ENCODE measurements around the gene MARCHF4.

MARCHF4 gene

DNA sequence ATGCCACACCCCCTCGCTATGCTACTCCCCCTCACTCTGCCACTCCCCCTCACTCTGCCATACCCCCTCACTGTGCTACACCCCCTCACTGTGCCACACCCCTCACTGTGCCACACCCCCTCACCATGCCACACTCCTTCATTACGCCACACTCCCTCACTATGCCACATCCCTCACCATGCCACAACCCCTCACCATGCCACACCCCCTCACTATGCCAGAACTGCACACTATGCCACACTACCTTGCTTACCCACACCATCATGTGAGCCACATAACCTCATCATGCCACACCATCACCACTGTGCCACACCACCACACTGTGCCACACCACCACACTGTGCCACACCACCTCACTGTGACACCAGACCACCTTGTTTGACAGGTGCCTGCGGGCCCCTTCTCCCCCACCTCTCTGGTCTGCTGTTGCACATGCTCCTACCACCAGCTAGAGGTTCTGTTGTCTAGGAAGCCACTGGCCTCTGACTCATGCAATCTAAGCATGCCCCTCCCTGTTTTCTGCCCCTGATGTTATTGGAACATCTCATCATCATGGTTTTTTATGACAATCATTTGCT lies 22.0 kb downstream of the MARCHF4 start:
- no peak overlapping the region for H3K4me3 ChIP-seq (ENCODE audit: low read length)
- no peak for TF ChIP-seq ZNF274 (IDR thresholded peaks at IDR 0.05; ENCODE audit: low read depth, low read length)

DNA sequence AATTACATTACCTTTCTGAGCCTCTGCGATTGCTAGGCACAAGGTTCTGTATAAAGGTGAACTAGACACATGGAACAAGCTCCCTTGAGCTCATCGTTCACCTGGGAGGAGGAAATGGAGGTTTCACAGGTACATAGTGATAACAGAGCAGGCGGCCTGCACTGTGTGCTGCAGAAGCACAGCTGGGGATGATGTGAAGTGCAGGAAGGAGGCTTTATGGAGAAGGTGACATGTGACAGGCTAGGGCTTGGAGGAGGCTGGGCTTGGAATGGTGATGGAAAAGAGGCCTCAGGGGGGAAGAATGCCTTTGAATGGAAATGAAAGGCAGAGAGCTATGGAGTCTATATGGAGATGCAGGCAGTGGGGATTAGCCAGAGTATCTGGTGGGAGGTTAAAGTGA lies 22.9 kb downstream of the MARCHF4 start:
- TF ChIP-seq ZNF274 (IDR thresholded peaks at IDR 0.05; ENCODE audit: low read depth, low read length): no peak
- no peak overlapping the region for H3K4me3 ChIP-seq (ENCODE audit: low read length)

DNA sequence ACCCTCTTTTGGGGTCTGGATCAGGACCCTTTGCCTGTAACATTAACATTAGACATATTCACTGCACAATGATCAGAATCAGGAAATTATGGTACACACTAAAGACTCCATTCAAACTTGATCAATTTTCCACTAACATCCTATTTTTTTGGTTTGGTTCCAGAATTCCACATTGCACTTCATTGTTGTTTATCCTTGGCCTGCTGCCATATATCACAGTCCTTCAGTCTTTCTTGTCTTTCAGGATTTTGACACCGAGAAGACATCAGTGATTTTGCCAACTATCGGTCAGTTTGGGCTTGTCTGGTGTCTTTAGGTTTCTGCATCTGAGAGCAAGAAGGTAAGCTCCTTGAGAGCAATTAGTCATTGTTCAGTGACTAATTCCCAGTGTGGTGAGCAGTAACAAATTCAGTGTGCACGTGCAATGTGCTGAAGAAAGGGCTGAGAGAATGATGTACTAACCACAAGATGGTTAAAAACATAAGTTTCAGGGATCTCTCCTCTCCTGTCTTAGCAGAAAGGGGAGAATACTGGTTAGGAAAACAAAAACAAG lies 23.5 kb downstream of the MARCHF4 start:
- TF ChIP-seq ZNF274 (IDR thresholded peaks at IDR 0.05; ENCODE audit: low read depth, low read length): no peak
- H3K4me3 ChIP-seq (ENCODE audit: low read length): no peak overlapping the region

DNA sequence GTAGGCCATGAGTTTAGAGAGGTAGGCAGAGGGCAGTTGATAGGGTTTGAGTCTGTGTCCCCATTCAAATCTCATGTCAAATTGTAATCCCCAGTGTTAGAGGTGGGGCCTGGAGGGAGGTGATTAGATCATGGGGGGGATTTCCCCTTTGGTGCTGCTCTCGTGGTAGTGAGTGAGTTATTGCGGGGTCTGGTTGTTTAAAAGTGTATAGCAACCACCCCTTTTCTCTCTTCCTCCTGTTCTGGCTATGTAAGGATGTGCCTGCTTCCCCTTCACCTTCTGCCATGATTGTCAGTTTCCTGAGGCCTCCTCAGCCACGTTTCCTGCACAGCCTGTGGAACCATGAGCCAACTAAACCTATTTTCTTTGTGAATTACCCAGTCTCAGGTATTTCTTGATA lies 25.5 kb downstream of the MARCHF4 start:
- no peak overlapping the region for H3K4me3 ChIP-seq (ENCODE audit: low read length)
- no peak for TF ChIP-seq ZNF274 (IDR thresholded peaks at IDR 0.05; ENCODE audit: low read depth, low read length)

DNA sequence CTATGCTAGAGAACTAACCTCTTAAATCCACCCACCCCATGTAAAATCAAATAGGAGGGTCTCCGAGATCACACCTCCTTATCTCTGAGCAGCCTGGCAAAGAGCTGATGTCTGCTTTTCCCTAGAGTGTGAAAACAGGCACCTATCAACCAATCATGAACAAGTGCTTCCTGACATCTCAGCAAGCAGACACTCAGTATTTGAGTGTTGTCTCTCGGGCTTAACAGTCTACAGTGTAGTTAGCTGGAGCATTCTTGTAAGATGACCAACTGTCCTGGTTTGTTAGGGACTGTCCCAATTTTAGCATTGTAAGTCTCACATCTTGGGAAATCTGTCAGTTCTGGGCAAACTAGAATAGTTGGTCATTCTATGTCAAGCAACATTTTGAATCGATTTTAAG lies 26.4 kb downstream of the MARCHF4 start:
- H3K4me3 ChIP-seq (ENCODE audit: low read length): no peak overlapping the region
- TF ChIP-seq ZNF274 (IDR thresholded peaks at IDR 0.05; ENCODE audit: low read depth, low read length): no peak

DNA sequence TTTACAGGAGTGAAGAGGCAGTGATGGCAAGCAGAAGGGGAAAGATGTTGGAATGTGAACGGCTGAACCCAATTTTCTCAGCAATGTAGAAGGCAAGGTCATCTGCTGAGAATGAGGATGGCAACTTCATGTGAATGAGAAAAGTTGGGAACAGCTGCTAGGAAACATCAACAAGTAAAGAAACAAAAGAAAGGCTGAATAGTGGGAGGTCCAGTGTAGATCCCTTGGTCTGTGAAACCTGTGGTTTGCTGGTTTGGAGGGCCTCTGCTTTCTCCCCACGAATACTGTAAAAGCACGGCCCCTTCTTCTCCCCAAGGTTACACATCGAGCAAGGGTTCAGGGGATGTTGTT lies 27.4 kb downstream of the MARCHF4 start:
- H3K4me3 ChIP-seq (ENCODE audit: low read length): no peak overlapping the region
- no peak for TF ChIP-seq ZNF274 (IDR thresholded peaks at IDR 0.05; ENCODE audit: low read depth, low read length)

DNA sequence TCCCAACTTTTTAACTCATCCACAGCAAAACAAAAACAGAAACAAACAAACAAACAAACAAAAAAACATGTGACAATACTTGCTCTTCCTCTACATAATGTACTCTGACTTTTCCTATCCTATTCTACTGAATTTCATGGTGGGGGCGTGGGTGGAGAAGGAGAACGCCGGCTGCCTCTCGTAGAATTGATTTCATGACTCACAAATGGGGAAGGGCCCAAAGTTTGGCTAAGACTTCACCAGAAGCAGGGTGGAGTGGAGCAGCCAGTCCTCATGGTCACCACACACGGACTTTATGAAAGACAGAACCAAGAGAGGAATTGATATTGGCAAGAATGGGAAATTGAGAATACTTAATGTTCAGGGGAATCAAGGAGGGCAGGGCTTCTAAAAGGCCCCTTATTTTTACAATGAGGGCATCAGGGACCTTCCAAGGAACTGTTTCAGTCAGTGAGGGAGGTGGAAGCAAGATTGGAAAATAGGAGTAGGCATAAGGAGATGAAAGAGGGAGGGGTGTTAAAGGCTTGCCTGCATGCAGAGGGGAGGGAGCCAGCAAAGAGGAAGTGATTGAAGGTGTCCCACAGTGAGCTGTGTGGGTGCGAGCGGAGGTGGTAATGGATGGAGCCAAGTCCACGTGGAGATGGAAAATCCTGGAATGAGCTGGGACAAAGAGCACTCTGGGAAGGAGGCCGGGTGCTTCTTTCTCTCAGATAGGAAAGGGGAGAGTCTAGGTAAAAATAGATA lies 27.9 kb downstream of the MARCHF4 start:
- no peak for TF ChIP-seq ZNF274 (IDR thresholded peaks at IDR 0.05; ENCODE audit: low read depth, low read length)

DNA sequence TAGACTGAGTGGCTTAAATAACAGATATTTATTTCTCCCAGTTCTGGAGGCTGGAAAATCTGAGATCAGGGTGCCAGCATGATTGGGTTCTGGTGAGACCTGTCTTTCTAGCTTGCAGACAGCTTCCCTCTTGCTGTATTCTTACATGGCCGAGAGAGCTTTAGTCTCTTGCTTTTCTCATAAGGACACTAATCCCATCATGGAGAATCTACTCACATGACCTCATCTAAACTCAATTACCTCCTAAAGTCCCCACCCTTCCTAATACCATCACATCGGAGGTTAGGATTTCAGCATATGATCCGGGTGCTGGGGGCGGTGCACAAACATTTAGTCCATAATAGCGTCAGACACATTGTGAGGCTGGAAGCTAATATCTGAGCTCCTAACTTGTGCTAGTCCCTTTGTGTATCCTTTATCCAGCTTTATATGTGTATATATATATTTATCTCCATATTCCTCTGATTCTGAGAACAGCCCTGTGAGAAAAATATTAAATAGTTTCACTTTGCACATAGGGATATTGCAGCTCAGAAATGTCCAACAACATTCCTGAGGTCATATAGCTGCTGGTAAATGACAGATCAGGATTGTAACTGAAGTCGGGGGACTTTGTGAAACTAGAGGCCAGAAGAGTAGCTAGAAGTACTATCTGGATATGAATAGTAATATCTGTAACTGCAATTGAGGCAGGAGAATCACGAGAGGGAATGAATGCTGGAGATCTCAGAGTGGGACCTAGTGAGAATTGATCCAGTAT lies 28.9 kb downstream of the MARCHF4 start:
- TF ChIP-seq ZNF274 (IDR thresholded peaks at IDR 0.05; ENCODE audit: low read depth, low read length): no peak

More for the DNA sequence above, 27.9 kb downstream of the MARCHF4 start:
- H3K4me3 ChIP-seq (ENCODE audit: low read length): no peak overlapping the region

DNA sequence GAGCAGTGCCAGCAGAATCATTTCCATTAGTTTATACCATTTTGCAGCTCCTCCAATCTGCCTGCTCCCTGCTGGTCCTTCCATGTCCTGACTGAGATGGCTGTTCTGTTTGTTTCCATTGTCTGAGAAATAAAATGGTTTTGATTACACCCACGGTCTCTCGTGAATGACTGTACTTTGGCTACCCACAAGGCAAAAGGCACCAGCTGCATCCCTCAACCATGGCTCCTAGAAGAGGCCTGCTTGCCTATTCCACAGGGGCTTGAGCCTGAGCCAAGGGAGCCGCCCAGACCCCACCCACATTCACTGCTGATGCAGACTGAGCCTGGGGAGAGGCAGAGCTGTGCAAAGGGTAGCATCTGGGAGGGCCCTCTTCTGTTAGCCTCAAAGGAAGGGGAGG lies 31.2 kb downstream of the MARCHF4 start:
- no peak overlapping the region for H3K4me3 ChIP-seq (ENCODE audit: low read length)
- no peak for TF ChIP-seq ZNF274 (IDR thresholded peaks at IDR 0.05; ENCODE audit: low read depth, low read length)

More for the DNA sequence above, 28.9 kb downstream of the MARCHF4 start:
- H3K4me3 ChIP-seq (ENCODE audit: low read length): no peak overlapping the region

DNA sequence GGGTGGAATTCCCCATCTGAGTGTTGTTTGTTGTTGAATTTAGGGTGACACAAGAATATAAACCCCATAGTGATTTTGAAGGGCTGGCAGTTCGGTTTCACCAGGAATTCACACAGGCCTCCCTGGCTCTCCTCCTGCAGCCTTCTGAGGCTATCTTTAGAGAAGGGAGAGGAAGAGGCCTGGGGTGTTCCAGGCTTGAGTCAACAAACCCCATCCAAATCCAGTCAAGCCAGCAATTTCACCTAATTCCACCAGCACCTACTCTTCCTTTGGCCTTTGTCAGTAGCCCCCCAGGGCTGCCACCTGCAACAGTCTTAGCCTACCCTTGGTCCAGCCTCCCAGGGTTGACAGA lies 32.0 kb downstream of the MARCHF4 start:
- TF ChIP-seq ZNF274 (IDR thresholded peaks at IDR 0.05; ENCODE audit: low read depth, low read length): no peak
- no peak overlapping the region for H3K4me3 ChIP-seq (ENCODE audit: low read length)

DNA sequence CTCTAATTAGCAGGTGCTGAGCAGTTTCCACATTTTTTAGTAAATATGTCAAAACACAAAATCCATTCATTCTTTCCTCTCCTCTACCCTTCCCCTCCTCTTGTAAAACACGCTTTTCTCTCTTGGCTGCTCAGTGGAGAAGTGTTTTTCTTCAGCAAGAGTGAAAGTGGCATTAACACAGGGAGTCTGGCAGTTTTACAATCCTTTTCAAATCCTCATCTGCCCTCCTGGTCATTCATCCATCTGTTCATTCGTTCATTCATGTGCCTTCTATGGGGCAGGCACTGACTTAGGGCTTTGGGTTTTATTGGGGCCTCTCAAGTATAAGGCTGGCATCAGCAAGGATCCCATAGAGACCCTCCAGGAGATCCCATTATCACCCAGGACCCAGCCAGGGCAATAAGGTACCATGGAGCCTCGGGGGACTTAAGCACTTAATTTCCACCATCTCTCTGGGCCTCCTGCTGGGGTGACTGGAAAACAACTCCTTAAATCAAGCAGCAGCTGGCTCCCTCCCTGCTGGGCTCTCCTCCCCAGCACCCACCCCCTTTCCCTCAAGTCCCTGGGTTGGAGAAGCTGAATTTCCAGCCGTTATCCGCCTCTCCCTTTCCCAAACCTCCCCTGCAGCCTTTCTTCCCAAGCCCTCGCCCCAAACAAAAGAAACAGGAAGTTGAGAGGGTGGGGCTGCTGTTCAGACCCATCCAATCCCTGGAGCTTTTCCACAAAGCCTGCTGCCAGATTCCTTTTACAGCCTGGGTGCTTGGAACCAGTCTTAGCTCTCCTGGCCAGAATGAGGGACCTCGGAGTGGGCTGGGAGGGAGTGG lies 32.6 kb downstream of the MARCHF4 start:
- H3K4me3 ChIP-seq (ENCODE audit: low read length): no peak overlapping the region
- no peak for TF ChIP-seq ZNF274 (IDR thresholded peaks at IDR 0.05; ENCODE audit: low read depth, low read length)

DNA sequence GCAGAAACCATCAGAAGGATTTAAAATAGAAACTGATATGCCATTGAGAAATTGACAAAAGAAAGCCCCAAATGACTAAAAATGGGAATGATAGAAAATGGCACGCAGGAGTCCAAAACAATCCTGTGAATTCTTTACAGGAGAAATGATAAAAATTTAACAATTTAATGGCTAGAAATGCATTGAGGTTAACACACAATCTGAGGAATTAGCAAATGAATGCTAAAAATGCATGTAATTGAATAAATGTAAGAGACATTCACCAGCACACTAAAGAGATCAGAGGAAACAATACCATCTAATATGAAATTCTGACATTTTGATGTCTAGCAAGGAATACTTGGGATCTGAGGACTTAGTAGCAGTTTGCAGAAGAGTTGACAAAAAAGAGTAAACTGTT lies 37.0 kb downstream of the MARCHF4 start:
- TF ChIP-seq ZNF274 (IDR thresholded peaks at IDR 0.05; ENCODE audit: low read depth, low read length): no peak
- no peak overlapping the region for H3K4me3 ChIP-seq (ENCODE audit: low read length)

DNA sequence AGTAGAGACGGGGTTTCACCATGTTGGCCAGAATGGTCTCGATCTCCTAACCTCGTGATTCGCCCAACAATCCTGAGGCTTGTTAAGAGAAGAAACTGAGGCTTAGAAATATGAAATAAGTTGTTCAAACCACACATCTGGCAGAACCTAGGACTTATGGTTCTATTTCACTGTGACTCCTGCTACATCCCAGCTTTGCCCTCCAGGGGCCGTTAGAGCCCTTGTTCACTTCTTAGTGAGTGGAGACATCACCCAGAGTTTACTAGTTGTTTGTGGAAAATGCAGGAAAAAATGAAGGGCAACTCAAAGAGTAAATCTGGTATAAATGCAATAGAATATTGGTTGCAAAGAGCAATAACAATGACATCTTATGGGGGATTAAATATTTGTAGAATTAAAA lies 43.9 kb downstream of the MARCHF4 start:
- TF ChIP-seq ZNF274 (IDR thresholded peaks at IDR 0.05; ENCODE audit: low read depth, low read length): no peak
- no peak overlapping the region for H3K4me3 ChIP-seq (ENCODE audit: low read length)

DNA sequence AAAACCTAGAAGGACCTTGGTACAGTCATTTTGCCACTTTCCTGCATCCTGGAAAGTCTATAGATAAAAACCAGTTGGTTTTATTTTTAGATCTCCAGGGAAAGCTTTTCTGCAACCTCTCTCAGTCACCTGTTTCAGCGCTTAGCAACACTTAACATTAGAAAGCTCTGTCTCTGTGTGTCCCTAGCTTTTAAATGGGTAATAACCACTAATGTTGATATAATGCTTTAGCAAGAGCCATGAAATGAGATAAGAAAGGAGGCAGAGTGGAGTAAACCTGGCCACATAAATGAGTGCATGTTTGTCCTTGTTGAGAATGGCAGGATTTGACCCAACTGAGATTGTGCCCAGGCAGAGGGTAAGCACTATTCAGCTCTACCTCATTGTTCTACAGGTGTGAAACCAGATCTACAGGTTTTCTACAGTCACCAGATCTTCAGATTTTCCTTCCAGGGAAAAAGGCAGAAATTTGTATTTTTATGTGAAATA lies 44.8 kb downstream of the MARCHF4 start:
- no peak for TF ChIP-seq ZNF274 (IDR thresholded peaks at IDR 0.05; ENCODE audit: low read depth, low read length)
- no peak overlapping the region for H3K4me3 ChIP-seq (ENCODE audit: low read length)

All from GM08714 (cell line).